Skeletal muscle tissue (tissue), 4 donors: ENCODE measurements around the gene PNPLA2. TPM values are rescaled to one million over a fixed set of nuclear protein-coding genes. Genes with fewer than 3 reads are reported as not detected.

Experiments
- H3K27ac ChIP-seq: one replicate; pipeline ENCODE4 v1.7.0; 2013; ENCODE audit warnings: mild to moderate bottlenecking, low read depth, low read length, inconsistent platforms
- H3K27me3 ChIP-seq, 3 donors: one replicate each; pipeline ENCODE4 v1.7.0; 2013; ENCODE audit warnings: low read length in 3 of 3; ENCODE audit not compliant: control insufficient read depth in 3 of 3, insufficient read depth in 3 of 3
- H3K36me3 ChIP-seq, 3 donors: one replicate each; pipeline ENCODE4 v1.7.0; 2013; ENCODE audit warnings: low read length in 3 of 3; ENCODE audit not compliant: control insufficient read depth in 3 of 3, insufficient read depth in 3 of 3
- H3K4me1 ChIP-seq, 3 donors: one replicate each; pipeline ENCODE4 v1.7.0; 2013; ENCODE audit warnings: low read length in 3 of 3, mild to moderate bottlenecking in 3 of 3; ENCODE audit not compliant: control insufficient read depth in 3 of 3, insufficient read depth in 3 of 3
- H3K4me3 ChIP-seq, 3 donors: one replicate each; pipeline ENCODE4 v1.7.0; 2013; ENCODE audit warnings: low read length in 3 of 3
- H3K9ac ChIP-seq, 3 donors: one replicate each; pipeline ENCODE4 v1.7.0; 2013; ENCODE audit warnings: low read length in 3 of 3, mild to moderate bottlenecking in 3 of 3, moderate library complexity in 2 of 3, low read depth in 1 of 3
- H3K9me3 ChIP-seq, 3 donors: one replicate each; pipeline ENCODE4 v1.7.0; 2013; ENCODE audit warnings: low read length in 3 of 3; ENCODE audit not compliant: control insufficient read depth in 3 of 3
- total RNA-seq: library from RNA; depleted of rRNA; stranded (reverse); fragments of >200 nt; gene quantifications from one replicate; pipeline ENCODE4 v1.2.3, GENCODE V29; 2014
- donor health status: Osteomylitis.

Gene PNPLA2
- total RNA-seq, 1 donor from 2014 or later: 13.6 TPM

GRCh38 chr11:816433-816779 is 2.3 kb upstream of the PNPLA2 start:
- Histone ChIP-seq H3K27me3 (no peaks in the 10 kb centered on the region), H3K9me3 (no peaks in the 10 kb centered on the region), H3K4me3 (no peak overlapping the region), H3K36me3 (peaks cover 23 to 28% (median 24%) of the 10 kb centered on the region in 3 donors), H3K27ac (no peak overlapping the region), H3K4me1 (peaks cover 32 to 38% (median 35%) of the 10 kb centered on the region in 3 donors), H3K9ac (no peak overlapping the region)

GRCh38 chr11:819129-819931 is 616 bp downstream of the PNPLA2 start:
- peak overlapping the region; percentile 95 for H3K27ac ChIP-seq
- H3K9ac ChIP-seq: peak overlapping the region; percentile 77 to 99 (median 95)
- peaks cover 32 to 37% (median 34%) of the 10 kb centered on the region in 3 donors for H3K4me1 ChIP-seq
- H3K27me3 ChIP-seq: no peaks in the 10 kb centered on the region
- H3K4me3 ChIP-seq: peak overlapping the region; percentile 67 to 92 (median 78)
- H3K36me3 ChIP-seq: peaks cover 9 to 19% (median 9%) of the 10 kb centered on the region in 3 donors
- H3K9me3 ChIP-seq: no peaks in the 10 kb centered on the region

GRCh38 chr11:819943-820649 is 1.4 kb downstream of the PNPLA2 start:
- H3K9ac ChIP-seq: peak overlapping the region; percentile 95 to 99 (median 95)
- H3K36me3 ChIP-seq: peaks cover 10 to 26% (median 17%) of the 10 kb centered on the region in 3 donors
- H3K4me1 ChIP-seq: peaks cover 33 to 45% (median 34%) of the 10 kb centered on the region in 3 donors
- H3K27ac ChIP-seq: peak overlapping the region; percentile 95
- H3K4me3 ChIP-seq: peak overlapping the region; percentile 73 to 94 (median 92)
- H3K9me3 ChIP-seq: no peaks in the 10 kb centered on the region
- H3K27me3 ChIP-seq: peaks cover 0 to under 1% (median 0%) of the 10 kb centered on the region in 3 donors

GRCh38 chr11:820655-821511 is 2.2 kb downstream of the PNPLA2 start:
- Histone ChIP-seq H3K36me3 (peaks cover 12 to 28% (median 23%) of the 10 kb centered on the region in 3 donors), H3K27me3 (peaks cover 0 to 8% (median 5%) of the 10 kb centered on the region in 3 donors), H3K4me3 (peak overlapping the region; percentile 73 to 94 (median 92)), H3K4me1 (peaks cover 37 to 52% (median 38%) of the 10 kb centered on the region in 3 donors), H3K9me3 (no peaks in the 10 kb centered on the region), H3K27ac (peak overlapping the region; percentile 95), H3K9ac (peak overlapping the region; percentile 95 to 99 (median 95))

GRCh38 chr11:821512-822371 is 3.0 kb downstream of the PNPLA2 start:
- H3K27ac ChIP-seq: peak overlapping the region; percentile 95
- peaks cover 12 to 28% (median 23%) of the 10 kb centered on the region in 3 donors for H3K36me3 ChIP-seq
- H3K4me1 ChIP-seq: peaks cover 38 to 53% (median 39%) of the 10 kb centered on the region in 3 donors
- H3K4me3 ChIP-seq: peak overlapping the region; percentile 30 to 94 (median 92)
- peak overlapping the region; percentile 51 to 99 (median 65) for H3K9ac ChIP-seq
- H3K9me3 ChIP-seq: no peaks in the 10 kb centered on the region
- H3K27me3 ChIP-seq: peaks cover 0 to 14% (median 5%) of the 10 kb centered on the region in 3 donors

GRCh38 chr11:823441-824291 is 5.0 kb downstream of the PNPLA2 start:
- Histone ChIP-seq H3K4me1 (peaks cover 51 to 66% (median 54%) of the 10 kb centered on the region in 3 donors), H3K9me3 (no peaks in the 10 kb centered on the region), H3K4me3 (no peak overlapping the region), H3K27me3 (peaks cover 3 to 31% (median 15%) of the 10 kb centered on the region in 3 donors), H3K27ac (no peak overlapping the region), H3K36me3 (peaks cover 12 to 28% (median 23%) of the 10 kb centered on the region in 3 donors), H3K9ac (no peak overlapping the region)

- Histone ChIP-seq H3K9me3 (no peaks in the 10 kb centered on the region), H3K36me3 (peaks cover 12 to 28% (median 23%) of the 10 kb centered on the region in 3 donors), H3K27me3 (peaks cover 8 to 38% (median 21%) of the 10 kb centered on the region in 3 donors), H3K27ac (no peak overlapping the region), H3K4me3 (no peak overlapping the region), H3K4me1 (peaks cover 54 to 69% (median 56%) of the 10 kb centered on the region in 3 donors), H3K9ac (no peak overlapping the region)
These were observed 5.7 kb downstream of the PNPLA2 start for GRCh38 chr11:824292-824880.

- Histone ChIP-seq H3K9ac (no peak overlapping the region), H3K4me3 (no peak overlapping the region), H3K36me3 (peaks cover 12 to 28% (median 23%) of the 10 kb centered on the region in 3 donors), H3K4me1 (peaks cover 58 to 74% (median 62%) of the 10 kb centered on the region in 3 donors), H3K27ac (no peak overlapping the region), H3K27me3 (peaks cover 13 to 44% (median 26%) of the 10 kb centered on the region in 3 donors), H3K9me3 (no peaks in the 10 kb centered on the region)
These were observed 6.2 kb downstream of the PNPLA2 start for GRCh38 chr11:824942-825341.
